ENCODE measurements around the gene NDFIP2. TPM values are rescaled to one million over a fixed set of nuclear protein-coding genes. Genes with fewer than 3 reads are reported as not detected.

Gene NDFIP2
- total RNA-seq, 1 experiment from 2014 or later: 31.0 TPM

- no peak overlapping the region for H4K91ac ChIP-seq (ENCODE audit: insufficient read length, low read depth, low read length)
- no peaks in the 10 kb centered on the region for H3K27me3 ChIP-seq (ENCODE audit: insufficient read depth, low read length)
- no peak overlapping the region for H3K18ac ChIP-seq (ENCODE audit: insufficient read length, low read depth, low read length)
- no peak overlapping the region for H3K4me2 ChIP-seq (ENCODE audit: insufficient read depth, insufficient read length, low read length)
- no peaks in the 10 kb centered on the region for H3K79me1 ChIP-seq (ENCODE audit: insufficient read depth, low read depth, low read length, poor library complexity, severe bottlenecking)
- WGBS (ENCODE audit: extremely low coverage, insufficient read length, low lambda C conversion rate): no CpG with 5 or more reads among the region's 1 CpG
- H3K27ac ChIP-seq (ENCODE audit: insufficient read length, low read depth, low read length): no peak overlapping the region
- H3K23ac ChIP-seq (ENCODE audit: insufficient read length, low read depth, low read length): no peak overlapping the region
- H2AK5ac ChIP-seq (ENCODE audit: insufficient read length, low read length): no peak overlapping the region
- no peak overlapping the region for H2BK15ac ChIP-seq (ENCODE audit: low read depth, low read length)
- no peaks in the 10 kb centered on the region for H3K9me3 ChIP-seq (ENCODE audit: control insufficient read depth, low read depth, low read length)
- H2BK5ac ChIP-seq (ENCODE audit: insufficient read length, low read length): no peak overlapping the region
- no peak overlapping the region for H2AFZ ChIP-seq (ENCODE audit: low read length)
- no peak overlapping the region for H3K9ac ChIP-seq (ENCODE audit: extremely low read depth, insufficient read length, low read length)
- H4K5ac ChIP-seq (ENCODE audit: insufficient read length, low read depth, low read length): no peak overlapping the region
- no peak overlapping the region for H3K14ac ChIP-seq (ENCODE audit: insufficient read depth, low read length)
- H3T11ph ChIP-seq (ENCODE audit: low read length): no peak overlapping the region
- no peak overlapping the region for H2BK20ac ChIP-seq (ENCODE audit: low read depth, low read length, poor library complexity, severe bottlenecking)
- Mint-ChIP-seq H3K27me3 (ENCODE audit: low read depth) (no peaks in the 10 kb centered on the region), H3K9me3 (no peaks in the 10 kb centered on the region), H3K27ac (no peak overlapping the region; a peak in 1 of 7 replicates), H3K36me3 (ENCODE audit: insufficient read depth in 1 of 3, low read depth in 3 of 3) (no peaks in the 10 kb centered on the region), H3K4me1 (peaks cover 6 to 11% of the 10 kb centered on the region in 2 experiments), H3K4me3 (no peak overlapping the region)
- no peak overlapping the region for H2BK12ac ChIP-seq (ENCODE audit: insufficient read length, low read depth, low read length)
- no peaks in the 10 kb centered on the region for H3K79me2 ChIP-seq (ENCODE audit: insufficient read depth, low read length)
- H4K8ac ChIP-seq (replicated peaks; ENCODE audit: insufficient read length, low read depth, low read length): no peak overlapping the region
- TF ChIP-seq, protein P1, sequence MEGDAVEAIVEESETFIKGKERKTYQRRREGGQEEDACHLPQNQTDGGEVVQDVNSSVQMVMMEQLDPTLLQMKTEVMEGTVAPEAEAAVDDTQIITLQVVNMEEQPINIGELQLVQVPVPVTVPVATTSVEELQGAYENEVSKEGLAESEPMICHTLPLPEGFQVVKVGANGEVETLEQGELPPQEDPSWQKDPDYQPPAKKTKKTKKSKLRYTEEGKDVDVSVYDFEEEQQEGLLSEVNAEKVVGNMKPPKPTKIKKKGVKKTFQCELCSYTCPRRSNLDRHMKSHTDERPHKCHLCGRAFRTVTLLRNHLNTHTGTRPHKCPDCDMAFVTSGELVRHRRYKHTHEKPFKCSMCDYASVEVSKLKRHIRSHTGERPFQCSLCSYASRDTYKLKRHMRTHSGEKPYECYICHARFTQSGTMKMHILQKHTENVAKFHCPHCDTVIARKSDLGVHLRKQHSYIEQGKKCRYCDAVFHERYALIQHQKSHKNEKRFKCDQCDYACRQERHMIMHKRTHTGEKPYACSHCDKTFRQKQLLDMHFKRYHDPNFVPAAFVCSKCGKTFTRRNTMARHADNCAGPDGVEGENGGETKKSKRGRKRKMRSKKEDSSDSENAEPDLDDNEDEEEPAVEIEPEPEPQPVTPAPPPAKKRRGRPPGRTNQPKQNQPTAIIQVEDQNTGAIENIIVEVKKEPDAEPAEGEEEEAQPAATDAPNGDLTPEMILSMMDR (conservative IDR thresholded peaks at IDR 0.05): no peak
- H4K20me1 ChIP-seq (ENCODE audit: control insufficient read depth, insufficient read depth, insufficient read length): no peaks in the 10 kb centered on the region
- H3K4ac ChIP-seq (ENCODE audit: low read depth, low read length): no peak overlapping the region
- H3K23me2 ChIP-seq (ENCODE audit: insufficient read length, low read depth, low read length, poor library complexity, severe bottlenecking): no peaks in the 10 kb centered on the region
- no peak overlapping the region for H3K56ac ChIP-seq (ENCODE audit: insufficient read length, low read depth, low read length)
- DNase-seq: no peak
- no peak overlapping the region for H2BK120ac ChIP-seq (ENCODE audit: low read depth, low read length, poor library complexity, severe bottlenecking)
- no peaks in the 10 kb centered on the region for H3K4me1 ChIP-seq (ENCODE audit: insufficient read depth, low read length)
Observed at GRCh38 chr13:79439275-79439674, 41.7 kb upstream of the NDFIP2 start.

Measured in H9 (cell line).